Right ventricle myocardium inferior (tissue), 1 donor: ENCODE measurements around the gene MAP2K7. TPM values are rescaled to one million over a fixed set of nuclear protein-coding genes. Genes with fewer than 3 reads are reported as not detected.
"Not testable (repeated sequence)": the region's sequence is repeated elsewhere in the genome, so short reads cannot be mapped to it uniquely, and the experiment has no call there.

ENCODE experiments used
- ATAC-seq: fragments of 200-7000 bp; cut with Tn5 transposase; one replicate; pipeline ENCODE4 v1.9.1; 2020; ENCODE audit warnings: mild to moderate bottlenecking, moderate library complexity
- DNase-seq: peaks from one replicate; pipeline ENCODE4 v3.0.0; 2021; ENCODE audit errors: missing footprints
- intact Hi-C: fragments of 100-400 bp; cut with DNase I; formaldehyde crosslinking; loops from one replicate; pipeline ENCODE4 v1.11.0; 2022
- total RNA-seq: library from RNA; stranded (reverse); fragmentation: NEBNext Ultra II Directional; extraction: Animal tissue kit (Norgen Biotek cat#: 25700); gene quantifications from one replicate; pipeline ENCODE4 v1.2.1, GENCODE V29; 2021
- donor health status: DM: no; HTN: yes; CAD: no; lungs with severe emphysema.

The MAP2K7 gene
- total RNA-seq, 1 donor from 2014 or later, result 28.0 TPM

- no peak for DNase-seq
- ATAC-seq, result no peak
- intact Hi-C loops, result no loop called here
Measured at GRCh38 chr19:7933828-7934725, 30.4 kb downstream of the MAP2K7 start.

GRCh38 chr19:7934766-7935165 lies 31.1 kb downstream of the MAP2K7 start:
- intact Hi-C loops, result no loop called here
- peak; percentile 56 for DNase-seq

GRCh38 chr19:7940841-7941240 lies 37.2 kb downstream of the MAP2K7 start:
- no peak for DNase-seq
- intact Hi-C loops, result loop anchor here (5.0 kb wide), 1 partner anchor 216 kb away; no protein-coding TSS in a partner anchor
- ATAC-seq, result no peak

More at GRCh38 chr19:7934766-7935165, 31.1 kb downstream of the MAP2K7 start:
- no peak for ATAC-seq

- no peak for DNase-seq
- ATAC-seq, result no peak
- intact Hi-C loops, result loop anchor here (2.0 to 5.0 kb wide), 2 partner anchors 21 to 215 kb away; partner anchors contain the start of gene SNAPC2
Measured at GRCh38 chr19:7941895-7942596, 38.4 kb downstream of the MAP2K7 start.

- ATAC-seq, result peak; percentile 7
- intact Hi-C loops, result loop anchor here (2.0 to 5.0 kb wide), 2 partner anchors 22 to 214 kb away; partner anchors contain the start of gene SNAPC2
Measured at GRCh38 chr19:7942981-7943443, 39.3 kb downstream of the MAP2K7 start.

GRCh38 chr19:7943444-7944176 lies 39.9 kb downstream of the MAP2K7 start, which contains the start of gene TIMM44:
TIMM44 (minus strand) TSS chr19:7943666; CDS start chr19:7943651, 15 bp downstream.
- DNase-seq (peak; percentile 98), ATAC-seq (peak; percentile 99)
- intact Hi-C loops, result loop anchor here (1.0 to 5.0 kb wide), 4 partner anchors 23 to 310 kb away; partner anchors contain the start of gene SNAPC2

More at GRCh38 chr19:7942981-7943443, 39.3 kb downstream of the MAP2K7 start:
- DNase-seq, result no peak

GRCh38 chr19:7944177-7944761 lies 40.6 kb downstream of the MAP2K7 start:
- intact Hi-C loops, result loop anchor here (1.0 to 5.0 kb wide), 3 partner anchors 59 to 309 kb away; no protein-coding TSS in a partner anchor
- DNase-seq (peak; percentile 90), ATAC-seq (peak; percentile 67)

GRCh38 chr19:7947939-7948338 lies 44.3 kb downstream of the MAP2K7 start:
- DNase-seq, result no peak
- intact Hi-C loops, result no loop called here
- no peak for ATAC-seq

GRCh38 chr19:7953060-7953459 lies 49.4 kb downstream of the MAP2K7 start:
- DNase-seq, result no peak
- intact Hi-C loops, result no loop called here
- no peak for ATAC-seq

GRCh38 chr19:7953576-7953975 lies 49.9 kb downstream of the MAP2K7 start:
- intact Hi-C loops, result no loop called here
- no peak for ATAC-seq
- no peak for DNase-seq

- ATAC-seq, result no peak
- DNase-seq, result no peak
Measured at GRCh38 chr19:7955696-7956095, 52.0 kb downstream of the MAP2K7 start.

GRCh38 chr19:7959211-7959610 lies 55.5 kb downstream of the MAP2K7 start:
- intact Hi-C loops, result no loop called here
- ATAC-seq, result no peak
- no peak for DNase-seq

More at GRCh38 chr19:7955696-7956095, 52.0 kb downstream of the MAP2K7 start:
- intact Hi-C loops, result no loop called here

- ATAC-seq, intact Hi-C loops, DNase-seq: not testable (repeated sequence)
Measured at GRCh38 chr19:7961082-7961481, 57.4 kb downstream of the MAP2K7 start.

- DNase-seq (no peak), ATAC-seq (no peak)
- intact Hi-C loops, result no loop called here
Measured at GRCh38 chr19:7961920-7962626, 58.4 kb downstream of the MAP2K7 start.

GRCh38 chr19:7962644-7963268 lies 59.1 kb downstream of the MAP2K7 start:
- intact Hi-C loops, result no loop called here
- DNase-seq, result peak; percentile 17
- ATAC-seq, result no peak

- DNase-seq (peak; percentile 64), ATAC-seq (no peak)
- intact Hi-C loops, result no loop called here
Measured at GRCh38 chr19:7963566-7963965, 59.9 kb downstream of the MAP2K7 start.
